Caco-2 (cell line): Measurements from ENCODE around the gene ARMH1. TPM values are rescaled to one million over a fixed set of nuclear protein-coding genes. Genes with fewer than 3 reads are reported as not detected.
A peak's percentile ranks its signal among the peaks of the same experiment; 100 is the strongest.

Experiments
- BruUV-seq: library from RNA; stranded (reverse); fragments of 400-500 nt; replicated peaks from 2 replicates; lab custom pipeline; 2021; lab: Mats Ljungman, UMichigan
- CTCF ChIA-PET: fragments of 300-600 bp; sonication (Branson Sonifier 250); formaldehyde crosslinking; loops from one replicate; lab custom pipeline; 2022; ENCODE audit warnings: antibody characterized with exemption; lab: Charles Lee
- POLR2A ChIA-PET: fragments of 300-600 bp; sonication (Branson Sonifier 250); formaldehyde crosslinking; loops from one replicate; lab custom pipeline; 2022; ENCODE audit warnings: antibody characterized with exemption; lab: Charles Lee
- DNase-seq, 2 experiments: peaks; one replicate each; pipeline versions ENCODE4 v3.0.0 to v3.0.0-alpha.2; 2020 to 2022
- H3K27me3 ChIP-seq: replicated peaks from 2 replicates; pipeline ENCODE4 v1.6.0; 2011; ENCODE audit warnings: low read length; ENCODE audit not compliant: control insufficient read depth, insufficient read depth
- H3K36me3 ChIP-seq: 2 replicates; pipeline ENCODE4 v1.5.1; 2011; ENCODE audit warnings: low read length; ENCODE audit not compliant: control insufficient read depth, insufficient read depth
- H3K4me1 ChIP-seq: fragments of 250-450 bp; sonication (Bioruptor Pico); 2 replicates; pipeline ENCODE4 v1.5.1; 2020; ENCODE audit warnings: mild to moderate bottlenecking
- H3K4me3 ChIP-seq: 2 replicates; pipeline ENCODE4 v1.5.1; 2011; ENCODE audit warnings: low read depth, mild to moderate bottlenecking, control low read depth, low read length
- H3K9me3 ChIP-seq: fragments of 250-450 bp; sonication (Bioruptor Pico); 2 replicates; pipeline ENCODE4 v1.5.1; 2020; ENCODE audit warnings: mild to moderate bottlenecking, moderate library complexity
- H3K27ac Mint-ChIP-seq: one replicate; pipeline ENCODE4 v1.8.0; 2022; ENCODE audit warnings: mixed read lengths; ENCODE audit not compliant: unreplicated experiment
- H3K27me3 Mint-ChIP-seq: one replicate; pipeline ENCODE4 v1.8.0; 2022; ENCODE audit warnings: mixed read lengths; ENCODE audit not compliant: insufficient read depth, unreplicated experiment
- H3K36me3 Mint-ChIP-seq: one replicate; pipeline ENCODE4 v1.8.0; 2022; ENCODE audit warnings: mild to moderate bottlenecking, mixed read lengths; ENCODE audit not compliant: insufficient read depth, unreplicated experiment
- H3K4me1 Mint-ChIP-seq: one replicate; pipeline ENCODE4 v1.8.0; 2022; ENCODE audit warnings: low read depth, mixed read lengths; ENCODE audit not compliant: unreplicated experiment
- H3K4me3 Mint-ChIP-seq: one replicate; pipeline ENCODE4 v1.8.0; 2022; ENCODE audit warnings: mild to moderate bottlenecking, moderate library complexity, mixed read lengths; ENCODE audit not compliant: unreplicated experiment
- H3K9me3 Mint-ChIP-seq: one replicate; pipeline ENCODE4 v1.8.0; 2022; ENCODE audit warnings: mixed read lengths; ENCODE audit not compliant: unreplicated experiment
- CTCF ChIP-seq, 2 experiments: fragments of 200-600 bp in 1 of 2; IDR thresholded peaks; 1 replicate in 1 of 2; 2 replicates in 1 of 2; pipeline versions ENCODE4 v1.5.1 to v1.8.0; 2011 to 2022; ENCODE audit warnings: antibody characterized with exemption in 1 of 2, control low read depth in 1 of 2, inconsistent platforms in 1 of 2, low read depth in 1 of 2, low read length in 1 of 2, mild to moderate bottlenecking in 1 of 2, moderate library complexity in 1 of 2; ENCODE audit not compliant: insufficient read depth in 1 of 2, severe bottlenecking in 1 of 2, unreplicated experiment in 1 of 2
- intact Hi-C: fragments of 100-400 bp; cut with micrococcal nuclease; formaldehyde crosslinking; loops from one replicate; pipeline ENCODE4 v1.10.0; 2022; ENCODE audit not compliant: unreplicated experiment
- total RNA-seq: library from RNA; stranded (reverse); gene quantifications from 2 replicates; pipeline ENCODE4 v1.2.3, GENCODE V29; 2022

ARMH1 gene
- total RNA-seq, 1 experiment from 2014 or later, result not detected

- no peak overlapping the region for H3K27ac Mint-ChIP-seq
These were observed 24.7 kb upstream of the ARMH1 start for GRCh38 chr1:44649788-44650158.

GRCh38 chr1:44650159-44650831, 24.2 kb upstream of the ARMH1 start:
- H3K9me3 ChIP-seq, result no peaks in the 10 kb centered on the region
- Mint-ChIP-seq H3K4me1 (no peaks in the 10 kb centered on the region), H3K27ac (no peak overlapping the region), H3K4me3 (no peak overlapping the region), H3K27me3 (no peaks in the 10 kb centered on the region), H3K36me3 (peaks cover 18% of the 10 kb centered on the region), H3K9me3 (no peaks in the 10 kb centered on the region)
- intact Hi-C loops, result loop anchor here (5.0 kb wide), 1 partner anchor 433 kb away; no protein-coding TSS in a partner anchor
- no peak for TF ChIP-seq CTCF (IDR thresholded peaks at IDR 0.05; ENCODE audit: insufficient read depth in 1 of 2, low read depth in 1 of 2, low read length in 1 of 2, severe bottlenecking in 1 of 2, unreplicated experiment in 1 of 2)
- POLR2A ChIA-PET, result interaction anchor here (0.6 kb wide), 1 partner anchor 24 kb away, joined by 8 read pairs; the partner anchor contains the start of gene TMEM53
- CTCF ChIA-PET, result interaction anchor here (0.5 to 0.6 kb wide), 2 partner anchors 67 to 433 kb away, joined by 5 read pairs; no protein-coding TSS in a partner anchor
- no peaks in the 10 kb centered on the region for H3K4me1 ChIP-seq
- no peak for DNase-seq
- H3K36me3 ChIP-seq, result peaks cover 2% of the 10 kb centered on the region; the same call in 1 of the 2 replicates
- no TSS peak for BruUV-seq
- no peaks in the 10 kb centered on the region for H3K27me3 ChIP-seq
- no peak overlapping the region for H3K4me3 ChIP-seq

More at GRCh38 chr1:44649788-44650158, 24.7 kb upstream of the ARMH1 start:
- Histone ChIP-seq H3K9me3 (no peaks in the 10 kb centered on the region), H3K4me1 (no peaks in the 10 kb centered on the region), H3K36me3 (peaks cover 2% of the 10 kb centered on the region; the same call in 1 of the 2 replicates), H3K4me3 (no peak overlapping the region), H3K27me3 (no peaks in the 10 kb centered on the region)
- no peak for TF ChIP-seq CTCF (IDR thresholded peaks at IDR 0.05; ENCODE audit: insufficient read depth in 1 of 2, low read depth in 1 of 2, low read length in 1 of 2, severe bottlenecking in 1 of 2, unreplicated experiment in 1 of 2)
- ChIA-PET CTCF (no interaction called here), POLR2A (no interaction called here)
- no TSS peak for BruUV-seq
- no peaks in the 10 kb centered on the region for H3K27me3 Mint-ChIP-seq
- no peaks in the 10 kb centered on the region for H3K4me1 Mint-ChIP-seq
- H3K36me3 Mint-ChIP-seq, result peaks cover 18% of the 10 kb centered on the region
- no peak overlapping the region for H3K4me3 Mint-ChIP-seq
- no peak for DNase-seq
- intact Hi-C loops, result loop anchor here (5.0 kb wide), 1 partner anchor 432 kb away; no protein-coding TSS in a partner anchor
- no peaks in the 10 kb centered on the region for H3K9me3 Mint-ChIP-seq

GRCh38 chr1:44651069-44651468, 23.4 kb upstream of the ARMH1 start:
- Histone ChIP-seq H3K4me3 (no peak overlapping the region), H3K27me3 (no peaks in the 10 kb centered on the region), H3K9me3 (no peaks in the 10 kb centered on the region), H3K4me1 (no peaks in the 10 kb centered on the region), H3K36me3 (no peaks in the 10 kb centered on the region; the same call in 1 of the 2 replicates)
- POLR2A ChIA-PET, result interaction anchor here (0.6 kb wide), 1 partner anchor 23 kb away, joined by 8 read pairs; the partner anchor contains the start of gene TMEM53
- Mint-ChIP-seq H3K4me1 (no peaks in the 10 kb centered on the region), H3K4me3 (no peak overlapping the region), H3K36me3 (peaks cover 18% of the 10 kb centered on the region), H3K9me3 (no peaks in the 10 kb centered on the region), H3K27ac (no peak overlapping the region), H3K27me3 (no peaks in the 10 kb centered on the region)
- intact Hi-C loops, result loop anchor here (5.0 kb wide), 1 partner anchor 434 kb away; no protein-coding TSS in a partner anchor
- CTCF ChIA-PET, result interaction anchor here (0.5 to 0.6 kb wide), 2 partner anchors 66 to 433 kb away, joined by 5 read pairs; no protein-coding TSS in a partner anchor
- TSS peak; percentile 85 for BruUV-seq
- no peak for DNase-seq
- TF ChIP-seq CTCF (IDR thresholded peaks at IDR 0.05; ENCODE audit: insufficient read depth in 1 of 2, low read depth in 1 of 2, low read length in 1 of 2, severe bottlenecking in 1 of 2, unreplicated experiment in 1 of 2), result no peak
